Esophagus muscularis mucosa (tissue), 3 donors: ENCODE results near the gene ITPRID2.

Source experiments
- CTCF ChIP-seq, 3 experiments: fragments of 200-600 bp in 2 of 3; fragments of 450-650 bp in 1 of 3; sonication (generic) in 2 of 3; IDR thresholded peaks; one replicate each; pipeline ENCODE4 v1.5.1; 2017 to 2019; ENCODE audit warnings: antibody characterized with exemption in 3 of 3, mild to moderate bottlenecking in 2 of 3, moderate library complexity in 1 of 3
- EP300 ChIP-seq: sonication (generic); formaldehyde crosslinking; IDR thresholded peaks from one replicate; pipeline ENCODE4 v1.6.1; 2017; ENCODE audit warnings: antibody characterized with exemption

GRCh38 chr2:181916726-181917718, 25.5 kb downstream of the ITPRID2 start:
- no peak for TF ChIP-seq CTCF (IDR thresholded peaks at IDR 0.05)
- no peak for TF ChIP-seq EP300
